GM18870 (cell line): ENCODE data around the gene NDUFAF2.
"Not testable (repeated sequence)": the region's sequence is repeated elsewhere in the genome, so short reads cannot be mapped to it uniquely, and the experiment has no call there.

Experiments
- ATAC-seq: cut with Tn5 transposase; IDR thresholded peaks from one replicate; pipeline ENCODE4 v1.9.1; 2021; ENCODE audit warnings: moderate library complexity; ENCODE audit not compliant: unreplicated experiment

The NDUFAF2 gene

DNA sequence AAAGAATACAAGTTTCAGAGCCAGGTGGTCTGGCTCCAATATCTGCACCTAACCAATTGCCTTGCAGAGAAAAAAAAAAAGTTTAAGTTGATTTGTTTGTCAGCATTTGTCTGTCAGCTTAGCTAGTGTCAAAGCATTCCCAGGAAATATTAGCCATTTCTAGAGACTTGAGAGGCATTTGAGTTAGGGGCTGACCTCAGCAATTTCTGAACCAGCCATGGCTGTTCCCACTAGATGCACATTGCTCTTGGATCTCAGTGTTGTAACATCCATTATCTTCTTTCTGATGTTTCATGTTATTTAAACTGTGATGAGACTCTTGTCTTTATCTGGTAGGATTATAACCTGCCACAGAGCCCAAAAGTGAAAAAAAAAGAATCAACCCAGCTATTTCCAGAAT is 102.3 kb downstream of the NDUFAF2 start:
- ATAC-seq, result no peak

DNA sequence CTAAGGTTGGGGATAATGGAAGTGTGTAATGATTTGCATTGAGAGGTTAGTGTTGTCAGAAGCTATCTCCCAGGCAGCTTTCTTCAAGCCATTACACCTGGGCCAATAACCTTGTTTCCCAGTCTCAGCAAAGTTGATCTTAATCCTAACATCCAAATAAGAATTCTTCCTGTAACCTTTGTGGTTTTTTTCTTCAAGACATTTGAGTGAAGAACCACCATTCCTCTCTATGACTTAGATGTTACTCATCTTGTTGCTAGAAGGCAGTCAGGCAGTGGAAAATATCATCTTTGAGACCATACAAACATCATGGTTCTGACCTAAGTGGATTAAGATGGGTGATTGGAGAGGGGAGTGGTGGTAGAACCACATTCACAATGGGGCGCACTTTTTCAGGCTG is 103.5 kb downstream of the NDUFAF2 start:
- ATAC-seq, result no peak

DNA sequence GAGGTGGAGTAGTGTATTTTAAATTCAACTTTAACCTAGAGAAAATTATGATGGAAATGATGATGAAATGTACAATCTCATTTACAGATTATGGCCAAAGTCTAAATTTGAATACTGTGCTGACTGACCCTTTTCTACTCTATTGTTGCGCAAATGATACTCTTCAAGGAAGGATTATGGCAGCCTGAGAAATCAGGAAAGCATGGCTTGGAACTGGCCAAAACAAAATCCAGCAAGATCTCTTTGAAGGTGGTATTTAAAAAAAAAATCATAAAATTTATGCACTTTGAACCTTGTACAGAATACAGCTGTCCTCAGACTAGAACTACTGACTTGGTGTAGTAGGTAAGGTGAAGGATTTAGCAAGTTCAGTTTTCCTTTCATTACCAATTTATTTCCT is 105.3 kb downstream of the NDUFAF2 start:
- ATAC-seq, result no peak

DNA sequence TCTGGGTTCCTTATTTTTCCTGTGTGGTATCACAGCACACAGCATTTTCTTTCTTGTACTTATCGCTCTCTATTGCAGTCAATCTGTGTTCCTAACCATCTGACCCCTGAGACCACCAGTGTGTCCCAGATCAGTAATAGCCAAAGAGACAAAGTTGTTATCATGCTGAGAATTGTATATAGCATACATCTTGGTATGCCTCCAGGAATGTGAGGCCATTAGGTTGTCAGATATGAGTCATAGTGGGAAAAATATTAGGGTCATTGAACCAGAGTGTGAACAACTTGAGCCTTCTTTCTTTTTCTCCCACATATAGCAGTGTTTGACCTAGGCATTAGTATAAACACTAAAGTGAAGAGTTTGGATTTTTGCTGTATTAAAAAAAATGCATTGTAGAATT is 106.3 kb downstream of the NDUFAF2 start:
- ATAC-seq, result no peak

DNA sequence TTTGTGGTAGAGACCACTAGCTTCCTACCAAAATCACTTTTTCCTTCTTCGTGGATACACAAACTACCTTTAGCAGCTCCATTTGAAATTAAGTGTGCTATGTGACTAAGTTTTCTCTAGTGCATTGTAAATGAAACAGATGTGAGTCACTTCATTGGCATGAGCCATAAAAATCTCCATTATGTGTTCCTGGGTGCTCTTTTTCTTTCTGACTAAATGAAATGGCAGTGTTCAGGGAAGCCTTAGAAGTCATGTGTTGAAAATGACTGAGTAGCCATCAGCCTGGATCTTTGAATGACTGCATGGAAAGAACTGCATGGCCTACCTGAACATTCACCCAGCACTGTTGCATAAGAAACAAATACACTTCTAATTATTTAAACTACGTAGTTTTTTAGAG is 107.9 kb downstream of the NDUFAF2 start:
- ATAC-seq, result no peak

DNA sequence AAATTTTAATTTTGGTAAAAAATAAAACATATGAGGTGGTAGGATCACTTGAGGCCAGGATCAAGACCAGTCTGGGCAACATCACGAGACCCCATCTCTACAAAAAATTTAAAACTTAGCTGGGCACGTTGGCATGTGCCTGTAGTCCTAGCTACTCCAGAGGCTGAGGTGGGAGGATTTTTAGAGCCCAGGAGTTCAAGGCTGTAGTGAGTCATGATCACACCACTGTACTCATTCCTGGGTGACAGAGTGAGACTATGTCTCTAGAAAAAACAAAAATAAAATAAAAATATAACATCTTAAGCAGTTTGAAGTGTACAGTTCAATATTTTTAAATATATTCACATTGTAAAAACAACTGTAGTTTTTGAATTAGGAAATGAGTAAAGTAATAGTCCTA is 108.9 kb downstream of the NDUFAF2 start:
- no peak for ATAC-seq

DNA sequence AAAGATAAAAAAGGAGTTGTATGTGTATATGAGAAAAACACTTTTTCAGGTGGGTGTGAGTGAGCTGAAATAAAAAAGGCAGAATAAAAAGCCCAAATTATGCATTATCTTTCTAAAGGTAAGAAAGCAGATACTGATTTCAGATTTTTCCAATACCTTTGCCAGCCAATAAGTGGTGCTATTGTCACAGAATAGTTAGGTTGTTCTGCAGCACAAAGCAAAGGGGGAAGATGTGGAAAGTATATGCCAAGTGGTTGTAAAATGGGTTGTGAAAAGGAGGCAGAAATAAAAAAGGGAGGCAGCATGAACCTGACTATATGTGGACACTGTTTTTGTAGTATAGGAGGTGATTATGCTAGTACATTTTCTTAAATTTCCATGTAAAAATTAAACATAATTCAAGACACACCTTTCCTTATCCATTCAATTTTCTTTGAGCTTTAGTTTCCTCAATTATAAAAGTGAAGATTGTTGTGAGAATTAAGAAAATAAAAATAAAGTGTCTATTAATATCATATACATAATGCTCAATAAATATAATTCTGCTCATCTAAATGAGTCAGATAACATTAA is 110.5 kb downstream of the NDUFAF2 start:
- ATAC-seq, result no peak

DNA sequence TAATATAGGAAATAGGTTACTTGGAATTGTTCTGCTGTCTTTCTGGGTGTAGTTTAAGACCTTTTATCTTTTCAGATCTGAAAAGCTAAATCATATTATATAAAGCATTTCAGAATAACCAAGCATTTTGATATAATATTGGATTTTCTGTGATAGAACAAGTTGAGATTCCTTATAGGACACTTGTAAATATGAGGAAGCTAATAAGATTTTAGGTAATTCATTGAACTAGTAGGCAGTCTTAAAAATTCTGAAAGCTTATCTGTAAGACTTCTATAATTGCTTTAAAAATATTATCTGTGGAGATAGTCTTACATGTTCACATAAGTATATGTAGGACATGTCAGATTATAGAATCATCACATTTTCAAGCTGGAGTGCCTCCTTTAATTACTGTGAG is 114.5 kb downstream of the NDUFAF2 start:
- no peak for ATAC-seq

DNA sequence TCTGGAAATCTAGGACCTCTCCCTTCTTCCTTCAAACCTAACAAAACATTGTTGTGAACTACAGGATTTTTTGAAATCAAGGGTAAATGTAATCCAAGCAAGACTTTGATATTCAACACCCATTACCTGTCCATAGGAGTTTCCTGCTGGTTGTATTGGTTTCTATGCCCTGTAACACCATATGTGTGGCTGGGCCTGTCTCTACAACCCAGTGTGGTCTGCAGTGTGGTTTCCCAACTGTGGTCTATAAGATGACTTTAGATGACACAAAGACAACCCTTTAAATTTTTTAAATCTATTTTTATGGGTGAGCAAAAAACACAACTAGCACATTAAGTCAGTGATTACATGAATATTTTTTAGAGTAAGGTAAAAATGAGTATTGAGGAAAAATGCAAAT is 124.1 kb downstream of the NDUFAF2 start:
- no peak for ATAC-seq

DNA sequence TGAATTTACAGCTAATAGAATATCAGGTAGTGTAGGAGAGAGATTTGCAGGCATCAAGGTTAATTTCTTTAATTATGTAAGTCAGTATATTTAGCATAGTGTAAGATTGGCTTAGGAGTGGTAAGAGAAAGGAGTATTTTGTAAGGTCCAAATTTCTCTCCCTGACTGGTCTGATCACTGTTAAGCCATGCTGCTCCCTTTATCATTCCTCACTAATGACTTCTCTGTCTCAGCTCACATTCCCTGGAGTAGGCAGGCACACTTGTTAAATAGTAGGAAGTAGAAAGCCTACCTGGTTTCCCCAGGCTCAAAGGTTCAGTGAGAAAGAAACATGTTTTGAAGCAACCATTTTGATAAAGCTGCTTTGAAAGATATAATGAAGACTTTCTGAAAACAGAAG is 126.5 kb downstream of the NDUFAF2 start:
- no peak for ATAC-seq

DNA sequence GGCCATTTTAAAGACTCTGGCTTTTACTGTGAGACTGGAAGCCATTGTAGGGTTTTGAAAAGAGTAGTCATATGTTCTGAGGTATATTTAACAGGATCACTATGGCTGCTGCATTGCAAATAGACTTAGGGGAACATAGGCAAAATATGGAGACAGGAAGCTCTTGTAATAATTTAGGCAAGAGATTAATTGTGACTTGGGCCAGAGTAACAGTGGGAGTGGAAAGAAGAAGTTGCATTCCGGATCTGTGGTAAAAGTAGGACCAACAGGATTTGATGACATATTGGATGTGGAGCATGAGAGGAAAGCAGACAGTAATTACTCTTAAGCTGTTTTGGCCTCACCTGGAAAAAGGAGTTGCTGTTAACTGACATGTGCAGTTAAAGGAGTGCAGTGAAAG is 131.6 kb downstream of the NDUFAF2 start:
- no peak for ATAC-seq

DNA sequence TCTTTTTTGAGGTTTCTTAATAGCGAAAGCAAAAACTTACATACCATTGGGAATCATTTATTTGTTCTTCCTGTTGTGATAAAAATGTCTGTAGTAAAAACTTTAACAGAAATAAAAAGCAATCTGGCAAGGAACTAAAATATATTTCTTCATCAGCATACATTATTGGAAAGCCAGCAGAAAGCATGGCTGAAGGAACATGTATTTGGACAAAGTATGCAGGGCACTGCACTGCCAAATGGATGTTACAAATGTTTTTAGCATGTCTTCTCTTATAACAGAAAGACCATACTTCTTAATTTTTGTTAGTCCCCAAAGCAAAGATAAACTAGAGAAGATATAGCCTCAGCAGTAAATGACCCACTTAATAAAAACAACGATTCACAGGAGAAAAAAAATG is 136.7 kb downstream of the NDUFAF2 start:
- ATAC-seq, result no peak

DNA sequence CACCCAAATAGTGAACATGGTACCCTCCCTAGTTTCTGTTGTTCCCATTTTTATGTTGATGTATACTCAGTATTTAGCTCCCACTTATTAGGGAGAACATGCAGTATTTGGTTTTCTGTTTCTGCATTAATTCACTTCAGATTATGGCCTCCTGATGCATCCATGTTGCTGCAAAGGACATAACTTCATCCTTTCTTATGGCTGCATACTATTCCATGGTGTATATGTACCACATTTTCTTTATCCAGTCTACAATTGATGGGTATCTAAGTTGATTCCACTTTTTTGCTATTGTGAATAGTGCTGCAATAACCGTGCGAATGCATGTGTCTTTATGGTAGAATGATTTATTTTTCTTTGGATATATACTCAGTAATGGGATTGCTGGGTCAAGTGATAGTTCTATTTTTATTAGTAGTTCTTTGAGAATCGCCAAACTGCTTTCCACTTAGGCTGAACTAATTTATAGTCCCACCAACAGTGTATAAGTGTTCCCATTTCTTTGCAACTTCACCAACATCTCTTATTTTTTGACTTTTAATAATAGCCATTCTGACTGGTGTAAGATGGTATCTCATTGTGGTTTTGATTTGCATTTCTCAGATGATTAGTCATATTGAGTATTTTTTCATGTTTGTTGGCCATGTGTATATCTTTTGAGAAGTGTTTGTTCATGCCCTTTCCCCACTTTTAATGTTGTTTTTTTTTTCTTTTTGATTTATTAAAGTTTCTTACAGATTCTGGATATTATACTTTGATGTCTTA is 137.7 kb downstream of the NDUFAF2 start:
- ATAC-seq, result no peak

DNA sequence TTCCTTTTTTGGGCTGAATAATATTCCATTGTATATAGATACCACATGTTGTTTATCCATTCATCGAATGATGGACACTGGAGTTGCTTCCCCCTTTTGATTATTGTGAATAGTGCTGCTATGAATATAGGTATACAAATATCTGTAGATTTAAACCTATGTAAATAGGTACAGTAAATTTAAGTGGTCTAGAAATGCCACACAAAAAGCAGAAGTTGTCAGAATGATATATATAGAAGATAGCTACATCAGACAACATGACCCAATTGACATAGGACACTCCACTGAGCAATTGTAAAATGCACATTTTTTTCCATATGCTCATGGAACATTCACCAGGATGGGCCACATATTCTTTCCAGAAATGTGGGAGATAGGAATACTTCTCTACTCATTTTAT is 139.7 kb downstream of the NDUFAF2 start:
- no peak for ATAC-seq

DNA sequence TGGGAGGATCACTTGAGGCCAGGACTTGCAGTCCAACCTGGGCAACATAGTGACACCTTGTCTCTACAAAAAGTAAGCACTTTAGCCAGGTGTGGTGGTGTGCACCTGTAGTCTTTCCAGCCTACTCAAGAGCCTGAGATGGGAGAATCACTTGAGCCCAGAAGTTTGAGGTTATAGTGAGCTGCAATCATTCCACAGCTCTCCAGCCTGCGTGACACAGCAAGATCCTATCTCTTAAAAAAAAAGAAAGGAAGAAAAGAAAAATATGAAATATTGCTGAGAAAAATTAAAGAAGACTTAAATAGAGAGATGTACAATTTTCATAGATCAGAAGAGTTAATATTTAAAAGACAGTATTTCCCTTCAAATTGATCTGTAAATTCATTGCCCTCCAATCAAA is 140.9 kb downstream of the NDUFAF2 start:
- no peak for ATAC-seq

DNA sequence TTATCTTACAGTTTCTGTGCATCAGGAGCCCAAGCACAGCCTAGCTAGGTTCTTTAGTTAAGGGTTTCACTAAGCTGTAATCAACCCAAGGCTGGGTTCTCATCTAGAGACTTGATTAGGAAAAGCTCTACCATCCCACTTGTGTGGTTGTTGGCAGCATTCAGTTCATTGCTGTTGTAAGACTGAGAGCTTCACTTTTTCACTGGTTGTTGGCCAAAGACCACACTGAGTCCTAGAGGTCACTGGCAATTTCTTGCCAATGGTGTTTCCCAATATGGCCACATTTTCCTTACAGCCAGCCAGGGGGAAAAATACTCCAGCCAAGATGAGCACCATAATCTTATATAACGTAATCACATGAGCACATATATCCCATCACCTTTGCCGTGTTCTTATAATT is 142.9 kb downstream of the NDUFAF2 start:
- no peak for ATAC-seq

DNA sequence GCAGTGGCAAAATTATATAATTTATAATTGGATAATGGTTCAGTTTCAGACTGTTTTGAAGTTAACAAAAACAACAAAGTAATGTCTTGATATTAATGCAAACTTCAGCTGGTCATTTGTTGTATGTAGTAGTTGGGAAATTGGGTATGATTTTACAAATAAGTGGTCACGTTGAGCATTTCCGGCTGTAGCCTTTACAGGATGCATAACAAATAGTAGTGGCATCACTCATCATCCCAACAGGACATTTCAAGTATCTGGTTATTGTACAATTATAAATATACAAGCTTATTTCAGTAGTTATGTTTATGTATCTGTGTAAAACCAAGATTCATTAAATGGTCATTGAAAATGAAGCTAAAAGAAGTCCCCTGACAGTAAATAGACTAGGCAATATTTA is 144.3 kb downstream of the NDUFAF2 start:
- no peak for ATAC-seq

DNA sequence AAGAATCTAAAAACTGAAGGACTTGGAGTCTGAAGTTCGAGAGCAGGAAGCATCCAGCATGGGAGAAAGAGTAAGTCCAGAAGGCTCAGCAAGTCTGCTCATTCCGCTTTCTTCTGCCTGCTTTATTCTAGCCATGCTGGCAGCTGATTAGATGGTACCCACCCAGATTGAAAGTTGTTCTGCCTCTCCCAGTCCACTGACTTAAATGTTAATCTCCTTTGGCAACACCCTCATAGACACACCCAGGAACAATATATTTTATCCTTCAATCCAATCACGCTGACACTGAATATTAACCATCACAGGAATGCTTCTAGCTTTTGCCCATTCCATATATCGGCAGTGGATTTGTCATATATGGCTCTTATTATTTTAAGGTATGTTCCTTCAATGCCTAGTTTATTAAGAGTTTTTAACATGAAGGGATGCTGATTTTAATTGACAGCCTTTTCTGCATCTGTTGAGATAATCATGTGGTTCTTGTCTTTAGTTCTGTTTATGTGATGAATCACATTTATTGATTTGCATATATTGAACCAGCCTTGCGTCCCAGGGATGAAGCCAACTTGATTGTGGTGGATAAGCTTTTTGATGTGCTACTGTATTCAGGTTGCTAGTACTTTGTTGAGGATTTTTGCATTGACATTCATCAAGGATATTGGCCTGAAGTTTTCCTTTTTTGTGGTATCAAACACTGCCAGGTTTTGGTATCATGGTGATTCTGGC is 148.2 kb downstream of the NDUFAF2 start:
- ATAC-seq, result not testable (repeated sequence)

DNA sequence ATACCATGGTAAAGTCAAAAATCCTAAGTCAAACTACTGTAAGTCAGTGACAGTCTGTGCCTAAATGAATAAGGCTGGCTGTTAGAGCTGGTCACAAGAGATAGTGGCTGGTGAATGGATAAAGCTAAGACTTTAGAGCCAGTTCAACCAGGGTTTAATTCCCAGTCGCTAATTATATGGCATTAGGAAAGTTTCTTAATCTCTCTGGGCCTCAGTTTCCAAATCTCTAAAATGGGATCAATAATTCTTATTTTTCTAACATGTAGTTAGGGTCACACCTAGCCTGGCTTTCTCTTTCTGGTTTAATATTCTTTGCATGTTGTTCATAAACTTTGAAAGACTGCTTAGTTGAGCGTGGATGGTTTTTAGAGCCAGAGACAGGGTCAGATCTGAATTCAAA is 152.5 kb downstream of the NDUFAF2 start:
- no peak for ATAC-seq

DNA sequence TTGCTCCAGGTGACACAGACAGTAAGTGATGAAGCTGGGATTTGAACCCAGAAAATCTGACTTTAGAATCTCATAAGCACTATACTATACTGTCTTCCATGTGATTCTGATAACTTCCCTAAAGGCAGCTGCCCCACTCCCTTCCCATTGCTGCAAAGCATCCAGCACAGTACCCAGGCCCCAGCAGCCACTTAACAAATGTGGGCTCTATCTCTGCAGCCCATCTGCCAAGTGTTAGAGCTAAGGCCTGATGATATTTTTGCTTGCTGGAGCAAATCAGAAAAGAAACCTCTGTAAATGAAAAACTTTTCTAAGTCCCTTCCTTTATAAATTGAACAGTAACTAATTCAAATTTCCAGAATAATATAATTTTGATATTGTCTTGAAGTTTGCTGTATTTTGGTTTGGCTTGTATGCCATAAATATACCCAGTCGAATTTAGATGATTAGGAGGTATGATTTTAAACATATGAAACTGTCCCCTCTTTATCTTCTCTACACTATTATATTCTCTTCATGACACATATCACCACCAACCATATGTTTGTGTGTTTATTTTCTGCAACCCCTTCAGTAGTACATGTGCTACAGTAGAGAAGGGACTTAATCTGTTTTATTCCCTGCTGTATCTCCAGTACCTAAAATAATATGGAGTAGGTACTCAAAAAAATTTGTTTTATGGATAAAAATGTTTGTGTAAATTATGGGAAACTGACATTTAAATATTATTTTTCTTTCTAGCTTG is 153.4 kb downstream of the NDUFAF2 start:
- ATAC-seq, result no peak

DNA sequence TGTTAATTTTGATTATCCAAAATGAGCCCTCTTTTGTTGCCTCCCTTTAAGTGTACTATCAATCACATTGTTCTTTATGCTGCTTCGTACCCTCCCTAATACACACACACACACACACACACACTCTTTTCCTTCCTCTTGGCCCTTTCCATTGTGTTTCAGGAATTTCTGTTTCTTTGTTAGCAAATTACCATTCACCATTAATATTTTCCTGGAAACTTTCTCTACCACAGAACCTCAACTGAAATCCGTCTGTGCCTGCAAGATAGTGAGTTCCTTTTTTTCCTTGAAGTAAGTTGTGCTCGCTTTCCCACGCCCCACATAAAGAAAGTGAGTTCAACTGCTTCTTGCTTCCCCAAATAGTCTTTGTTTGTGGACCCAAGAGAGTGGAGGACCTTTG is 155.4 kb downstream of the NDUFAF2 start:
- ATAC-seq, result no peak

DNA sequence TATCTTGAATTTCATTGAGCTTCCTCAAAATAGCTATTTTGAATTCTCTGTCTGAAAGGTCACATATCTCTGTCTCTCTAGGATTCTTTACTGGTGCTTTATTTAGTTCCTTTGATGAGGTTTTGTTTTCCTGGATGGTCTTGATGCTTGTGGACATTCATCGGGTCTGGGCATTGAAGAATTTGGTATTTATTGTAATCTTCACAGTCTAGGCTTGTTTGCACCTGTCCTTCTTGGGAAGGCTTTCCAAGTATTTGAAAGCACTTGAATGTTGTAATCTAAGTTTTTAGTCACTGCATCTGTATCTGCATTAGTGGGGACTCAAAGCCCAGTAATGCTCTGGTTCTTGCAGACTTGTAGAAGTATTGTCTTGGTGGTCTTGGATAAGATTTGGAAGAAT is 169.4 kb downstream of the NDUFAF2 start:
- ATAC-seq, result no peak
